HG03571 (cell line): ENCODE measurements around the gene FNBP1.

ENCODE experiments used
- ATAC-seq: cut with Tn5 transposase; IDR thresholded peaks from one replicate; pipeline ENCODE4 v1.9.1; 2021; ENCODE audit not compliant: unreplicated experiment

Gene FNBP1

DNA sequence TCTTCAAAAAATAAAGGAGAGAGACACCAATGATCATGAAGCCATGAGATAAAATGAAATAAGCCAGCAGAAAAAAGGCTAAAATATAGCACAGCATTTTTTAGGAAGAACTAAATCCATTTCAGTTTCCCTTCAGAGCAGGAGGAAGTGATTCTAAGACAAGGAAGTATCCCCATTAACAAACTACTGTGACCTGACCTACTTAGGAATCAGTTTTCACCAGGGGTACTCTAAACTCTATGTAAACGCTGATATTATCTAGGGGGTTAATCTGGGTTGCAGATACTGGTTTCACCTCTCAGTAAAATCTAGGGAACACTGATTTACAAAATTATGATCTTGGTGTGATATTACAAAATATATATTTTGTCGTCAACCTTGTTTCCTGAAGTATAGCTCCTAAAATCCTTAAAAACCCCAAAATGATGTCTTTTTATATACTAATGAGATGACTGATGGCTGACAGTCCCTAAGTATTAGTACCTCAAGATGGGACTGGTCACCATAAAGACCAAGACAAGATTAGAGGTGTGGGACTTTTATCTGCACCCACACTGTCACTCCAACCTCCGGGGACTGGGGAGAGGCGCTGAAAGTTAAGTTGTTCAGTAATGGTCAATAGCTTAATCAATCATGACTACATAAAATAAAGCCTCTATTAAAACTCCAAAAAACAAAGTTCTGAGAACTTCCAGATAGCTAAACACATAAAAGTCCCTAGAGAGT, 2.9 kb upstream of the FNBP1 start:
- ATAC-seq, result no peak

DNA sequence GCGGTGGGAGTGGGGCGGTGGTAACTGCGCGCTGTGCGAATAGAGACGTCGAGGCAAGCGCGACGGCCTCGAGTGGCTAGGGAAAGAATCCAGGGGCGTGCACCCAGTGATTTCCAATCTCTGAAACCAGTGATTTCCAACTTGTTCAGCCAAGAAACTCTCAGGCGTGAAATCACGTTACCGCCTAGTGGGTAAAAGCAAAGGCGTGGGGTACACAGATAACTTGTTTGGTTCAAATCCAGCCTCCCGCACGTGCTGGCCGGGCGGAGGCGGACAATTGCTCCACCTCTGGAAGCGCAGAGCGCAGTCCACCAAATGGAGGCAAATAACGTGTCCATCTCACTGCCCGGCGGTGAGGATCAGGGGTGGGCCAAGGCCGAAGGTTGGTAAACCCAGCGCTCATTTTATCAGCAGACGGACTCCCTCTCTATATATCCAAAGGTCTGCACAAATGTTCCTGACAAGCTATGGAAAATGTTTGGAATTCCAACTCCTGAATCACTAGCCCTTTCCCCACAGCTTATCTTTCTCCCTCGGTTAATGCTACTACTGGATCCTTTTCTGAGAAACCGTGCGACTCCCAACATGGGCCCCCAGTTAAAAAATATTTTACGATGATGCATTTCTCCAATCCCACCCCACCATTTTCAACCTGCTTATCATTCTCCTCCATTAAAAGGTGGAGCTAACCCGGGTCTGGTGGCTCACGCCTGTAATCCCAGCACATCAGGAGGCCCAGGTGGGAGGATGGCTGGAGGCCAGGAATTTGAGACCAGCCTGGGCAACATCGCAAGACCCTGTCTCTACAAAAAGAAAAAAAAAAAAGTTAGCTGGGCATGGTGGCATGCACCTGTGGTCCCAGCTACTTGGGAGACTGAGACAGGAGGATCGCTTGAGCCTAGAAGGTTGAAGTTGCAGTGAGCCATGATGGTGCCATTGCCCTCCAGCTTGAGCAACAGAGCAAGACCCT, 950 bp upstream of the FNBP1 start:
- no peak for ATAC-seq

GRCh38 chr9:130042406-130042884, 544 bp downstream of the FNBP1 start:
- ATAC-seq, result no peak

- no peak for ATAC-seq
Measured at GRCh38 chr9:130041648-130042405, 1.2 kb downstream of the FNBP1 start.

DNA sequence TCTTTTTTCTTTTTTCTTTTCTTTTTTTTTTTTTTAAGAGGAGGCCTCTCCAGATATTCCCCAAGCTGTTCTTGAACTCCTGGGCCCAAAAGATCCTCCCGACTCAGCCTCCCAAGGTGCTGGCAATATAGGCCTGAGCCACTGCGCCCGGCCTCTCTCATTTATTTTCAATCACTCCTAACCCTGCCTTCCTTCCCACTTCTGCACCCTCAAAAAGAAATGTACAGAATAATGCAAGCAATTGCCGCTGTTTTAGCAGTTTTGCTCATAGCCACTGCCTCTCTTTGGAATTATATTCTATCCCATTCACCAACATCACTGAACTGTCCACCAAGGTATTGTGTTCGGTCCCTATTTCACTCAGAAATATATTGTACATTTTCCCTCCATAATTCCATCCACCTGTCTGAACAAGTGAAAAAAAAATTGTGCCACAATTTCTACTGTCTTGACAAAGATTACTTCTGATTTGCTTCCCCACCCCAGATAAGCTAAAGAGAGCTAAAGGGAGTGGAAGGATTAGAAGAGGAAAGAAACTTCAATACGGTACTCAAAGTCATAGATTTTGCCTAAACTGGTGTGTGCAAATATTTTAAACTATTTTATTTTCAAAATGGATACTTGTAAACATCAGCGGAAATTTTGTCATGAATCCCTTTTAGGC, 1.9 kb downstream of the FNBP1 start:
- ATAC-seq, result no peak

DNA sequence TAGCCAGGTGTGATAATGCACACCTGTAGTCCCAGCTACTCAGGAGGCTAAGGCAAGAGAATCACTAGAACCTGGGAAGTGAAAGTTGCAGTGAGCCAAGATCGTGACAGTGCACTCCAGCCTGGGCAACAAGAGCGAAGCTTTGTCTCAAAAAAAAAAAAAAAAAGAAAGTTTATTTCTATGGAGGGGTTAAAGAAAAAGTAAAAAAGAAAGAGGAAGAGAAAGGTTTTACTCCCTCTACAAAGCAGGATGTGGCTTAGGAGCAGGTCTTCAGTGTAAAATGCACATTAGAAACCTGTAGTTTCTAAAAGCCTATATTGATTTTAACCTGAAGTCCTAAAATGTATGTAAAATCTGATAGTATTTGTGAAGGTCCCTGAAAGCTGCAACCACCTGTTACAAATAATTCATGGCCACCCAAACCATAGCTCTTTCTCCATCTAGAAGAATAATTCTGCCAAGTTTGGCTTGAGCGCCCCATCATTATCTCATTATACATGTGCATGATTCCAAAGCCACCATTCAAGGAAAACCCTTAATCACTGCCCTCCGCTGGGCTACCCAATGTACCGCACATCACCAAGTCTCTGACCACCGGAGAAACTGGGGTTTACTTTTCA, 3.4 kb downstream of the FNBP1 start:
- ATAC-seq, result no peak

- no peak for ATAC-seq
Measured at GRCh38 chr9:130036099-130036498, 6.9 kb downstream of the FNBP1 start.

DNA sequence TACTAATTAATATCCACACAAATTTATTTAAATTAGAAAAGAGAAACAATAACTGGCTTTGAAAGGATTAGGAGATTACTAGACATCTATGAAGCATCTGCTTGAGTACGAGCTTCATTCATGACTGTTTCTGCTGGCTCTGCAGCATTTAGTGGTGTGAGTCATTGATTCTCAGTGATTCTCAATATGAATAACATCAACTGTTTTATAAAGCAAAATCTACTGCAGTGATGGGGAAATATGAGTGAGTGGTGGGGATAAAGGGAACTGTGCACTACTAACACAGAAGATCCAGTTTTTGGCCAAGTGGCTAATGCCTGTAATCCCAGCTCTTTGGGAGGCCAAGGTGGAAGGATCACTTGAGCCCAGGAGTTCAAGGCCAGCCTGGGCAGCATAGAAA, 8.4 kb downstream of the FNBP1 start:
- ATAC-seq, result no peak

DNA sequence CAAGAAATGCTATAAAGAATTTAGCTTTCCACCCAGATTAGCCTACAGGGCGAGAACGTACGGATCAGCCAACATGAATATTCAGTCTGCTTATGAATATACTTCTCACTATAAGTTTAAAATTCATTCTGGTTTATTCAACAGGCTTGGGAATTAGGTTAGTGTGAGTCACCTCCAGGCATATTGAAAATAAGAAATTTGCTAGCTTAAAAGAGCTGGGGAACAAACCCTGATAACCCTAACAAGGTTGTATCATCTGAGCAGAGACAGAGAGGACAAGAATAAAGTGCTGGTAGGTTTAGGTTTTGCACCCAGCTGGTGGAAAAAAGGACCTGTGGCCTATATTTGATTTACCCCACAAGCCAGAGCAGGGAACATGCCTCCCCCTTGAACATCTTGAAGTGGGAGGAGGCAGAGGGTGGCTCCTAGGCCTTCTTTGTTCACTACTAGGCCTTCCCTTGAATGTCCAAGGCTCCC, 12.3 kb downstream of the FNBP1 start:
- no peak for ATAC-seq

- peak; percentile 33 for ATAC-seq
Measured at GRCh38 chr9:130029223-130029973, 13.6 kb downstream of the FNBP1 start.

DNA sequence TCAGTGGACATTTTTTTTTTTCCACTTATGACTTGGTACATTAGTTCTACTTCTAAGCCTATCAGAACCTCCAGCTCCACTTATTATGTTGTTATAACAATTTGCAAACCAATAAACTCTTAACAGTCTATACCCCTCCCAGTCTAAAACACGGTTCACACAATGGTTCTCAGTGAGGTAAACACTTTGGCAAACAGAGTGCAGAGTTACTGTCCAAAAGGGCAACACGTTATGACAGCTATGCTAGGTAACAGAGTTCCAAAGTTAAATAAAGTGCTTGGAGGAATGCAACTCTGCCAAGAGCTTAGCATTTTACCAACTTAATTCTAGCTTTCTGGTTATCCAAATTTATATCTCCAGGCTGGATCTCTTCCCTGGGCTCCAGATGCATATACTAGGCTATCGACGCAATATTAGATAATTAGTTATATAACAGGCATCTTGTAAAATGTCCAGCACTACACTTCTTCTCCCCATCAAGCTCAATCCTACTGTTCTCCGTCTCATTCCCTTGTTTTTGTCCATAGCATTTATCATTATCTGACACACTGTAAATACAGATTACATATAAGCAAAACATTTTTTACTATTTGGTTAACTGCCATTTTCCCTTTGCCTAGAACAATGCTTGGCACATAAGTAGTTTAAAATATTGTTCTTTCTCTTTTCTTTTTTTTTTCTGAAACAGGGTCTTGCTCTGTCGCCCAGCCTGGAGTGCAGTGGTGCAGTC, 14.3 kb downstream of the FNBP1 start:
- ATAC-seq, result no peak

GRCh38 chr9:130027533-130028365, 15.2 kb downstream of the FNBP1 start:
- no peak for ATAC-seq

DNA sequence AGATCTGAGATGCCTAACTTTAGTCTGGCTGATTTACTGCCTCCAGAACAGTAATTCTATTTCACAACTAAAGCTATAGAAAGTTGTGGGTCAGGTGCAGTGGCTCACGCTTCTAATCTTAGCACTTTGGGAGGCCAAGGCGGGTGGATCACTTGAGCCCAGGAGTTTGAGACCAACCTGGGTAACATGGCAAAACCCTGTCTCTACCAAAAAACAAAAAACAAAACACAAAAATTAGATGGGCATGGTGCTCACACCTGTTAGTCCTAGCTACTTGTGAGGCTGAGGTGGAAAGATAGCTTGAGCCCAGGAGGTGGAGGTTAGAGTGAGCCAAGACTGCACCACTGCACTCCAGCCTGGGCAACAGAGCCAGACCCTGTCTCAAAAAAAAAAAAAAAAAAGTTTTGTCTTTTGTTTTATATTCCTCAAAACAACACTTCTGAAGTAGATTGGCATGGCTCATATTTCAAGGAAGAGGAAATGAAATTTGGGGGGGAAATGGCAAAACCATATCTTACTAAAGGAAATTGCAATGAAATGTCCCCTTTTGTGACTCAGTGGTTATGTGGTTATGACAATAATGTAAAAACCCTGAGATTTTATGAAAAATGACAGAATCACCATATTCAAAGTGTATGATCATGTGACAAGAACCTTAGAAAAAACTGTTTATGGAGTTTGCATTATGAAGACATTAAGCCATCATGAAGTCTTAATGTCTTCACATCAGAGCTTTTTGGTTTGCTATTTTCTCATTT, 16.2 kb downstream of the FNBP1 start:
- ATAC-seq, result no peak

- no peak for ATAC-seq
Measured at GRCh38 chr9:130024597-130024994, 18.4 kb downstream of the FNBP1 start.

DNA sequence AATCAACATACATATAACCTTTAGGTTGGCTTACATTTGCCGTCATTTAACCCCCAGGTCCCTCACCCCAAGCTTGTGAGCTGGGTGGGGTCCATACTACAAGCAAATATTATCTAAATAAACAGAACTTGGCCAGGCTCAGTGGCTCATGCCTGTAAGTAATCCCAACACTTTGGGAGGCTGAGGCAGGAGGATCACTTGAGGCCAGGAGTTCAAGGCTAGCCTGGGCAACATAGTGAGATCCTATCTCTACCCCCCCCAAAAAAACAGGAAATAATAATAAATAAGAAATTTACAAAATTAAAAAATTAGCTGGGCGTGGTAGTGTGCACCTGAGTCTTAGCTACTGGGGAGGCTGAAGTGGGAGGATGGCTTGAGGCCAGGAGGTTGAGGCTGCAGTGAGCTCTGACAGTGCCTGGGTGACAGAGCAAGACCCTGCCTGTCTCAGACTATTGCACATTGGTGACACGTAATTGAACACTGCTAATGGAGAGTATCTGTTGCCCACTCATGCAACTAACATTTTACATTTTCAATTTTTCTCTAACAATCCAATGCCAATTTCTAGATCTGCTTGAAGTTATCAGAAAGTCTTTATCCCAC, 18.9 kb downstream of the FNBP1 start:
- ATAC-seq, result no peak

DNA sequence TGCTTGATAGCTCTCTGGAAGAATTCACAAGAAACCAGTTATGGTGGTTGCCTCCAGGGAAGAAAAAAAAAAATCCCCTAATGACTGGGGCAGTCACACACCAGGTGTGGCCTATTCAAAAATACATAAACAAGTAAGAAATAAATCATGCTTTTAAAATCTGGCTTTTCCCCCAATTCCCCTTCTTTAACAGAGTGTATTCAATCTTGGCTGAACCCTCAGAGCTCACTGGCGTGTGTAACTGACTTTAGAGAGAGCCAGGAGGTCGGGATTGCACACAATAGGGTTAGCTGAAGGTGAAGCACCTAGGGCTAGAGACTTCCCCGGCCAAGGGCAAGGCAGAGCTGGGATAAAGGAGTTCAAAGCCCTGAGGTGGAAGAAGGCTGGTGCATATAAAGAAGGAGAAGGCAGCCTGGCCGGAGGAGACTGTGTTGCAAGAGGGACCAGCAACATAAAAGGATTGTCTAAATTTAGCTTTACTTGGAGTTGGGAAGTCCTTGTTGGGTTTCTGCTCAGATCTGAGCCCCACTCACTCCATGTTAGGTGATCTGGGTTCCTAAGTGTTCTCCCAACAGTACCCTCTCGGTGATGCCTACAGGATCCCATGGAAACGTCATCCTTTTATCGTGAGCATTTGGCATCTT, 19.7 kb downstream of the FNBP1 start:
- ATAC-seq, result peak; percentile 35
